Fibroblast of villous mesenchyme (primary cell): ENCODE data around the gene ANKLE2. TPM values are rescaled to one million over a fixed set of nuclear protein-coding genes. Genes with fewer than 3 reads are reported as not detected.

Experiments used
- DNase-seq: peaks from one replicate; pipeline ENCODE4 v3.0.0-alpha.2; 2010; ENCODE audit warnings: low read depth
- H3K4me3 ChIP-seq: 2 replicates; pipeline ENCODE4 v1.5.1; 2011; ENCODE audit warnings: low read depth, mild to moderate bottlenecking, low read length
- total RNA-seq: library from RNA; depleted of rRNA; stranded (reverse); fragments of >200 nt; gene quantifications from 2 replicates; pipeline ENCODE4 v1.2.3, GENCODE V29; 2012
- TF ChIP-seq, protein P1 (sequence below): IDR thresholded peaks from 2 replicates; pipeline ENCODE4 v1.5.1; 2012; ENCODE audit warnings: low read depth, mild to moderate bottlenecking, low read length; ENCODE audit not compliant: insufficient read depth

Gene ANKLE2
- total RNA-seq, 1 donor, result 118 TPM

- TF ChIP-seq, protein P1, sequence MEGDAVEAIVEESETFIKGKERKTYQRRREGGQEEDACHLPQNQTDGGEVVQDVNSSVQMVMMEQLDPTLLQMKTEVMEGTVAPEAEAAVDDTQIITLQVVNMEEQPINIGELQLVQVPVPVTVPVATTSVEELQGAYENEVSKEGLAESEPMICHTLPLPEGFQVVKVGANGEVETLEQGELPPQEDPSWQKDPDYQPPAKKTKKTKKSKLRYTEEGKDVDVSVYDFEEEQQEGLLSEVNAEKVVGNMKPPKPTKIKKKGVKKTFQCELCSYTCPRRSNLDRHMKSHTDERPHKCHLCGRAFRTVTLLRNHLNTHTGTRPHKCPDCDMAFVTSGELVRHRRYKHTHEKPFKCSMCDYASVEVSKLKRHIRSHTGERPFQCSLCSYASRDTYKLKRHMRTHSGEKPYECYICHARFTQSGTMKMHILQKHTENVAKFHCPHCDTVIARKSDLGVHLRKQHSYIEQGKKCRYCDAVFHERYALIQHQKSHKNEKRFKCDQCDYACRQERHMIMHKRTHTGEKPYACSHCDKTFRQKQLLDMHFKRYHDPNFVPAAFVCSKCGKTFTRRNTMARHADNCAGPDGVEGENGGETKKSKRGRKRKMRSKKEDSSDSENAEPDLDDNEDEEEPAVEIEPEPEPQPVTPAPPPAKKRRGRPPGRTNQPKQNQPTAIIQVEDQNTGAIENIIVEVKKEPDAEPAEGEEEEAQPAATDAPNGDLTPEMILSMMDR, result no peak
- DNase-seq, result no peak
Observed at GRCh38 chr12:132726386-132726785, 35.2 kb downstream of the ANKLE2 start.

DNA sequence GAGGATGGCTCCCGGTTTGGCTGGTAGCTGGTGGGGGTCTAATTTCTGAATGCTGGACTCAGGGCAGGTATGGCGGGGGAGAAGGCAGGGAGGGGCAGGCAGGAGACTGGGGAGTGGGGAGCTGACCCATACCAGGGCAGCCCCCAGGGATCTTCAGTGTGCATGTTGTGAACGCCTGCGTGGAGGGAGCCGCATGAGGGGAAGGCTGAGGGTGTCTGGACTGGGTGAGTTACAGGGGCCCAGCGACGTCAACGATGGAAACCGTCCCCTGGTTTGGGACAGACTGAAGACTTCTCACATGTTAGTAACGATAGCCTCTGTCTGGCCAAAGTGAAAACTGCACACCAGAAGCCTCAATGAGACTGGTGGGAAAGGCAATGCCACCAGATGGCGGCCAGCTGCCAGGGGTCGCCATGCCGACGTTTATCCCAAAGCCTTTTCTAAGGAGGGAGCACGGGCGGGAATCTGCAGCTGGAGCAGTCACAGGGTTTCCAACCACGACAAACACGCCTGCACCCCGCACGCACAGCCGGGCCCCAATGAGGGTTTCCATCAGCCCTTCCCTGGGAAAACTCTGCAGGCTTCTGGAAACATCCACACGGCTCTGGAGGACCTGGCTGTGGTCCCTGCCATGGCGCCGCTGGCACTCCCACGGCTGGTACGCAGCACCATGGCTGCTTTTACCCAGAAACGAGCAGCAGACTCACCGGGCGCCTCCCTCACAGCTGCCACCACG, 37.0 kb downstream of the ANKLE2 start:
- peak; percentile 31 for DNase-seq
- TF ChIP-seq, protein P1, result no peak
- H3K4me3 ChIP-seq, result no peak overlapping the region

More at GRCh38 chr12:132726386-132726785, 35.2 kb downstream of the ANKLE2 start:
- H3K4me3 ChIP-seq, result no peak overlapping the region

GRCh38 chr12:132723764-132724140, 37.9 kb downstream of the ANKLE2 start:
- H3K4me3 ChIP-seq, result no peak overlapping the region
- DNase-seq, result peak; percentile 57
- TF ChIP-seq, protein P1, result no peak

GRCh38 chr12:132723015-132723763, 38.4 kb downstream of the ANKLE2 start:
- DNase-seq, result no peak
- H3K4me3 ChIP-seq, result no peak overlapping the region
- TF ChIP-seq, protein P1, result no peak

- H3K4me3 ChIP-seq, result no peak overlapping the region
- no peak for DNase-seq
- TF ChIP-seq, protein P1, result no peak
Observed at GRCh38 chr12:132720606-132721345, 40.9 kb downstream of the ANKLE2 start.

DNA sequence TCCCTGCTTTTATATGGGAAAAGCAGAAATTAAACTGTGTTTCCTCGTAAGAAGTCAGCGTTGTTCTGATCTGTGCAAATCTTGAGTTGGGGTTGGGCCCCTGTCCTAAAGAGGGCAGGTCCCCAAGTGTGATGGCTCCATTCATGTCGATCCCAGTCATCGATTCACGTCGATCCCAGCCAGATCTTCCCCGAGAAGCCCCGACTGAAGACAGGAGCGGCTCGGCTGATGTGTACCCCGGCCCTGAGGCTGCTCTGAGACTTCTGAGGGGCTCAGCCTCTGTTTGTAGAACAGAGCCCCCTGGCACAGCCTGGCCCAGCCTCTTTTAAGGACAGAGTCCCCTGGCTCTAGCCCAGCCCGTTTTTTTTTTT, 41.7 kb downstream of the ANKLE2 start:
- TF ChIP-seq, protein P1, result no peak
- no peak for DNase-seq
- H3K4me3 ChIP-seq, result no peak overlapping the region
